CD14-positive monocyte (primary cell): ENCODE measurements around the gene APOL1. TPM values are rescaled to one million over a fixed set of nuclear protein-coding genes. Genes with fewer than 3 reads are reported as not detected.

Source experiments
- DNase-seq, 3 donors: peaks; one replicate each; pipeline ENCODE4 v3.0.0-alpha.2; 2011 to 2022
- H2AFZ ChIP-seq: 2 replicates; pipeline ENCODE4 v1.6.0; 2012; ENCODE audit warnings: mild to moderate bottlenecking, low read depth, low read length, inconsistent platforms; ENCODE audit not compliant: insufficient read depth, poor library complexity, severe bottlenecking
- H3K27ac ChIP-seq, 2 donors: 1 replicate in 1 of 2; 2 replicates in 1 of 2; pipeline ENCODE4 v1.5.1; 2012 to 2013; ENCODE audit warnings: low read length in 2 of 2, control low read depth in 1 of 2, inconsistent platforms in 1 of 2, low read depth in 1 of 2, mild to moderate bottlenecking in 1 of 2
- H3K27me3 ChIP-seq, 2 donors: one replicate each; pipeline versions ENCODE4 v1.6.0 to v1.6.1; 2011 to 2013; ENCODE audit warnings: low read length in 2 of 2; ENCODE audit not compliant: control insufficient read depth in 2 of 2, insufficient read depth in 2 of 2
- H3K36me3 ChIP-seq, 2 donors: replicated peaks in 1 of 2; 1 replicate in 1 of 2; 2 replicates in 1 of 2; pipeline versions ENCODE4 v1.5.1 to v1.6.1; 2012 to 2013; ENCODE audit warnings: low read length in 2 of 2, control low read depth in 1 of 2, inconsistent platforms in 1 of 2, mild to moderate bottlenecking in 1 of 2; ENCODE audit not compliant: insufficient read depth in 2 of 2, control insufficient read depth in 1 of 2
- H3K4me1 ChIP-seq, 2 donors: 1 replicate in 1 of 2; 2 replicates in 1 of 2; pipeline versions ENCODE4 v1.5.1 to v1.6.1; 2012 to 2013; ENCODE audit warnings: low read length in 2 of 2, control low read depth in 1 of 2, inconsistent platforms in 1 of 2, mild to moderate bottlenecking in 1 of 2, moderate library complexity in 1 of 2; ENCODE audit not compliant: insufficient read depth in 2 of 2, control insufficient read depth in 1 of 2
- H3K4me2 ChIP-seq: replicated peaks from 2 replicates; pipeline ENCODE3; 2012; ENCODE audit warnings: low read length, moderate library complexity, mild to moderate bottlenecking; ENCODE audit not compliant: poor library complexity, severe bottlenecking; ENCODE audit errors: extremely low read depth
- H3K4me3 ChIP-seq, 3 experiments: fragments of 200-600 bp in 1 of 3; sonication (generic) in 1 of 3; replicated peaks in 1 of 3; 1 replicate in 2 of 3; 2 replicates in 1 of 3; pipeline ENCODE4 v1.5.1; 2011 to 2013; ENCODE audit warnings: low read length in 3 of 3, mild to moderate bottlenecking in 3 of 3, control low read depth in 2 of 3, low read depth in 2 of 3, inconsistent platforms in 1 of 3, moderate library complexity in 1 of 3
- H3K79me2 ChIP-seq: 2 replicates; pipeline ENCODE4 v1.6.0; 2012; ENCODE audit warnings: mild to moderate bottlenecking, control low read depth, inconsistent platforms, low read length, moderate library complexity; ENCODE audit not compliant: insufficient read depth
- H3K9ac ChIP-seq: 2 replicates; pipeline ENCODE4 v1.6.0; 2017; ENCODE audit warnings: low read length, mild to moderate bottlenecking; ENCODE audit not compliant: insufficient read depth, poor library complexity, severe bottlenecking
- H3K9me3 ChIP-seq, 2 donors: replicated peaks in 1 of 2; 1 replicate in 1 of 2; 2 replicates in 1 of 2; pipeline versions ENCODE4 v1.5.1 to v1.6.1; 2012 to 2013; ENCODE audit warnings: low read length in 2 of 2, control low read depth in 1 of 2; ENCODE audit not compliant: control insufficient read depth in 1 of 2, insufficient read depth in 1 of 2
- H4K20me1 ChIP-seq: 2 replicates; pipeline ENCODE4 v1.6.0; 2012; ENCODE audit warnings: mild to moderate bottlenecking, low read length, control low read depth, moderate library complexity; ENCODE audit not compliant: insufficient read depth
- H3K27ac Mint-ChIP-seq, 7 donors: one replicate each; pipeline ENCODE4 v1.8.0; 2020; ENCODE audit warnings: mild to moderate bottlenecking in 7 of 7, mixed read lengths in 7 of 7, moderate library complexity in 6 of 7, inconsistent platforms in 2 of 7
- H3K27me3 Mint-ChIP-seq, 3 donors: one replicate each; pipeline ENCODE4 v1.8.0; 2021 to 2022; ENCODE audit warnings: low read depth in 3 of 3, mild to moderate bottlenecking in 3 of 3, mixed read lengths in 3 of 3, moderate library complexity in 3 of 3, inconsistent platforms in 1 of 3
- H3K36me3 Mint-ChIP-seq, 2 donors: one replicate each; pipeline ENCODE4 v1.8.0; 2020; ENCODE audit warnings: mixed read lengths in 2 of 2, inconsistent platforms in 1 of 2, mild to moderate bottlenecking in 1 of 2
- H3K4me1 Mint-ChIP-seq: one replicate; pipeline ENCODE4 v1.8.0; 2020; ENCODE audit warnings: mild to moderate bottlenecking, mixed read lengths
- H3K4me3 Mint-ChIP-seq, 2 donors: one replicate each; pipeline ENCODE4 v1.8.0; 2020; ENCODE audit warnings: mild to moderate bottlenecking in 2 of 2, mixed read lengths in 2 of 2, moderate library complexity in 1 of 2
- H3K9me3 Mint-ChIP-seq, 7 donors: one replicate each; pipeline ENCODE4 v1.8.0; 2020 to 2022; ENCODE audit warnings: mixed read lengths in 7 of 7, mild to moderate bottlenecking in 6 of 7, moderate library complexity in 6 of 7, inconsistent platforms in 2 of 7
- CTCF ChIP-seq: fragments of 200-600 bp; IDR thresholded peaks from one replicate; pipeline ENCODE4 v1.8.0; 2022; ENCODE audit warnings: antibody characterized with exemption, mild to moderate bottlenecking
- WGBS: methylation state at CpG from one replicate; pipeline ENCODE4 v1.1.5; 2013; ENCODE audit warnings: missing lambda C conversion rate; ENCODE audit not compliant: insufficient coverage; 5-methylcytosine and 5-hydroxymethylcytosine counted together
- intact Hi-C, 2 donors: fragments of 100-400 bp; cut with micrococcal nuclease; formaldehyde crosslinking; loops; one replicate each; pipeline versions ENCODE4 v1.15.0 to v1.15.1; 2023
- polyA plus RNA-seq, 3 donors: library from polyadenylated mRNA; depleted of rRNA in 1 of 3; unstranded in 2 of 3; stranded (reverse) in 1 of 3; fragments of 300-500 nt in 2 of 3; fragments of >200 nt in 1 of 3; fragmentation: Illumina TruSeq in 2 of 3; gene quantifications; 1 replicate in 2 of 3; 2 replicates in 1 of 3; pipeline ENCODE4 v1.2.3, GENCODE V29; 2012 to 2021

APOL1 gene
- polyA plus RNA-seq, 3 donors = 3.4 to 7.5 (median 6.1) TPM

GRCh38 chr22:36220451-36220921 is 32.4 kb upstream of the APOL1 start:
- H3K4me2 ChIP-seq = no peak overlapping the region

More at GRCh38 chr22:36220451-36220921, 32.4 kb upstream of the APOL1 start:
- no peak overlapping the region for H3K4me3 ChIP-seq
- Mint-ChIP-seq H3K9me3 (peaks cover 0 to 2% (median 0%) of the 10 kb centered on the region in 7 donors), H3K4me1 (peaks cover 19% of the 10 kb centered on the region), H3K27ac (no peak overlapping the region), H3K36me3 (peaks cover 6 to 13% of the 10 kb centered on the region in 2 donors), H3K4me3 (no peak overlapping the region), H3K27me3 (peaks cover 4 to 10% (median 4%) of the 10 kb centered on the region in 3 donors)
- H3K4me1 ChIP-seq = peaks cover 0 to 10% of the 10 kb centered on the region in 2 donors
- no peak for DNase-seq
- H4K20me1 ChIP-seq = no peaks in the 10 kb centered on the region
- no peaks in the 10 kb centered on the region for H3K36me3 ChIP-seq
- H3K9me3 ChIP-seq = no peaks in the 10 kb centered on the region
- no peak overlapping the region for H2AFZ ChIP-seq
- 47% methylated on average over 3 of the region's 9 CpGs for WGBS
- no peak for TF ChIP-seq CTCF
- no peak overlapping the region for H3K9ac ChIP-seq
- intact Hi-C loops = no loop called here
- no peaks in the 10 kb centered on the region for H3K27me3 ChIP-seq
- no peak overlapping the region for H3K27ac ChIP-seq
- no peaks in the 10 kb centered on the region for H3K79me2 ChIP-seq
